OCI-LY7 (cell line): ENCODE data around the gene NRROS. TPM values are rescaled to one million over a fixed set of nuclear protein-coding genes. Genes with fewer than 3 reads are reported as not detected.

Experiments
- BruUV-seq: library from RNA; stranded (reverse); fragments of 400-500 nt; replicated peaks from 2 replicates; lab custom pipeline; 2021; lab: Mats Ljungman, UMichigan
- CTCF ChIA-PET: fragments of 300-600 bp; sonication (Branson Sonifier 250); formaldehyde crosslinking; loops from one replicate; lab custom pipeline; 2022; ENCODE audit warnings: antibody characterized with exemption; ENCODE audit not compliant: unreplicated experiment; lab: Charles Lee
- POLR2A ChIA-PET: fragments of 300-600 bp; sonication (Branson Sonifier 250); formaldehyde crosslinking; loops from one replicate; lab custom pipeline; 2022; ENCODE audit warnings: antibody characterized with exemption; lab: Charles Lee
- DNase-seq: peaks from one replicate; pipeline ENCODE4 v3.0.0-alpha.2; 2015; ENCODE audit warnings: low spot score
- H2AFZ ChIP-seq: fragments of 200-600 bp; sonication (generic), shearing (Covaris generic); 2 replicates; pipeline ENCODE4 v1.6.1; 2014; ENCODE audit warnings: mild to moderate bottlenecking, antibody characterized with exemption, low read length, moderate library complexity
- H3K27ac ChIP-seq: fragments of 200-600 bp; sonication (generic); 2 replicates; pipeline ENCODE4 v1.5.1; 2014; ENCODE audit warnings: mixed run types, low read depth, mild to moderate bottlenecking, moderate library complexity, low read length, inconsistent platforms; ENCODE audit not compliant: poor library complexity, severe bottlenecking
- H3K36me3 ChIP-seq: fragments of 200-600 bp; sonication (generic); 2 replicates; pipeline ENCODE4 v1.6.1; 2014; ENCODE audit warnings: mild to moderate bottlenecking, antibody characterized with exemption, low read length, moderate library complexity, mixed read lengths; ENCODE audit not compliant: insufficient read depth
- H3K4me1 ChIP-seq: fragments of 200-600 bp; sonication (generic); 2 replicates; pipeline ENCODE4 v1.5.1; 2014; ENCODE audit warnings: mild to moderate bottlenecking, low read length; ENCODE audit not compliant: insufficient read depth, poor library complexity, severe bottlenecking
- H3K4me2 ChIP-seq: fragments of 200-600 bp; sonication (generic); 2 replicates; pipeline ENCODE4 v1.6.1; 2014; ENCODE audit warnings: mild to moderate bottlenecking, low read length
- H3K4me3 ChIP-seq: fragments of 200-600 bp; sonication (generic); 2 replicates; pipeline ENCODE4 v1.5.1; 2014; ENCODE audit warnings: mild to moderate bottlenecking, low read depth, low read length; ENCODE audit not compliant: poor library complexity, severe bottlenecking
- H3K79me2 ChIP-seq: fragments of 200-600 bp; sonication (generic); 2 replicates; pipeline ENCODE4 v1.6.1; 2016; ENCODE audit warnings: low read depth, mild to moderate bottlenecking, low read length, moderate library complexity, mixed read lengths; ENCODE audit not compliant: insufficient read depth
- H3K9me2 ChIP-seq: fragments of 200-600 bp; sonication (generic); 2 replicates; pipeline ENCODE4 v1.6.1; 2016; ENCODE audit warnings: mild to moderate bottlenecking, low read length, mixed read lengths; ENCODE audit not compliant: insufficient read depth
- H3K9me3 ChIP-seq: fragments of 200-600 bp; sonication (generic); 2 replicates; pipeline ENCODE4 v1.6.1; 2014; ENCODE audit warnings: mild to moderate bottlenecking, mixed run types, low read length, mixed read lengths
- H4K20me1 ChIP-seq: fragments of 200-600 bp; sonication (generic); 2 replicates; pipeline ENCODE4 v1.6.1; 2014; ENCODE audit warnings: mild to moderate bottlenecking, antibody characterized with exemption, low read length, moderate library complexity, mixed read lengths; ENCODE audit not compliant: insufficient read depth
- EZH2phosphoT487 ChIP-seq: fragments of 200-600 bp; sonication (generic); IDR thresholded peaks from 2 replicates; pipeline ENCODE4 v1.6.1; 2018; ENCODE audit warnings: low read depth, borderline replicate concordance, mild to moderate bottlenecking, mixed run types, antibody characterized with exemption, low read length, moderate library complexity, mixed read lengths
- intact Hi-C: fragments of 100-400 bp; cut with micrococcal nuclease; formaldehyde crosslinking; loops from one replicate; pipeline ENCODE4 v1.10.0; 2022; ENCODE audit not compliant: unreplicated experiment
- total RNA-seq, 2 experiments: library from RNA; depleted of rRNA in 1 of 2; stranded (reverse); fragments of >200 nt in 1 of 2; shearing (Covaris generic) in 1 of 2; gene quantifications; 2 replicates each; pipeline ENCODE4 v1.2.3, GENCODE V29; 2014 to 2022
- TF ChIP-seq, protein P1 (sequence below): fragments of 200-600 bp; sonication (generic); conservative IDR thresholded peaks from 2 replicates; pipeline ENCODE4 v1.5.1; 2014; ENCODE audit warnings: mild to moderate bottlenecking, antibody characterized with exemption, low read length, moderate library complexity, mixed read lengths

The NRROS gene
- total RNA-seq, 2 experiments from 2014 or later, result 1.1 to 3.8 TPM

- TF ChIP-seq, protein P1, sequence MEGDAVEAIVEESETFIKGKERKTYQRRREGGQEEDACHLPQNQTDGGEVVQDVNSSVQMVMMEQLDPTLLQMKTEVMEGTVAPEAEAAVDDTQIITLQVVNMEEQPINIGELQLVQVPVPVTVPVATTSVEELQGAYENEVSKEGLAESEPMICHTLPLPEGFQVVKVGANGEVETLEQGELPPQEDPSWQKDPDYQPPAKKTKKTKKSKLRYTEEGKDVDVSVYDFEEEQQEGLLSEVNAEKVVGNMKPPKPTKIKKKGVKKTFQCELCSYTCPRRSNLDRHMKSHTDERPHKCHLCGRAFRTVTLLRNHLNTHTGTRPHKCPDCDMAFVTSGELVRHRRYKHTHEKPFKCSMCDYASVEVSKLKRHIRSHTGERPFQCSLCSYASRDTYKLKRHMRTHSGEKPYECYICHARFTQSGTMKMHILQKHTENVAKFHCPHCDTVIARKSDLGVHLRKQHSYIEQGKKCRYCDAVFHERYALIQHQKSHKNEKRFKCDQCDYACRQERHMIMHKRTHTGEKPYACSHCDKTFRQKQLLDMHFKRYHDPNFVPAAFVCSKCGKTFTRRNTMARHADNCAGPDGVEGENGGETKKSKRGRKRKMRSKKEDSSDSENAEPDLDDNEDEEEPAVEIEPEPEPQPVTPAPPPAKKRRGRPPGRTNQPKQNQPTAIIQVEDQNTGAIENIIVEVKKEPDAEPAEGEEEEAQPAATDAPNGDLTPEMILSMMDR, result no peak
- TF ChIP-seq EZH2phosphoT487, result no peak
- BruUV-seq, result no TSS peak
- CTCF ChIA-PET, result no interaction called here
- H3K4me1 ChIP-seq, result no peaks in the 10 kb centered on the region
- H3K9me3 ChIP-seq, result no peaks in the 10 kb centered on the region
- POLR2A ChIA-PET, result interaction anchor here (1.0 kb wide), 1 partner anchor 13 kb away, joined by 6 read pairs; no protein-coding TSS in a partner anchor
- H3K79me2 ChIP-seq, result no peaks in the 10 kb centered on the region
- H3K9me2 ChIP-seq, result no peaks in the 10 kb centered on the region
- H3K4me3 ChIP-seq, result no peak overlapping the region
- H3K36me3 ChIP-seq, result no peaks in the 10 kb centered on the region
- no peak overlapping the region for H3K4me2 ChIP-seq
- H2AFZ ChIP-seq, result no peak overlapping the region
- intact Hi-C loops, result no loop called here
- no peak overlapping the region for H3K27ac ChIP-seq
- no peaks in the 10 kb centered on the region; the same call in 1 of the 2 replicates for H4K20me1 ChIP-seq
- no peak for DNase-seq
These were observed 15.2 kb downstream of the NRROS start for GRCh38 chr3:196654735-196655090.

DNA sequence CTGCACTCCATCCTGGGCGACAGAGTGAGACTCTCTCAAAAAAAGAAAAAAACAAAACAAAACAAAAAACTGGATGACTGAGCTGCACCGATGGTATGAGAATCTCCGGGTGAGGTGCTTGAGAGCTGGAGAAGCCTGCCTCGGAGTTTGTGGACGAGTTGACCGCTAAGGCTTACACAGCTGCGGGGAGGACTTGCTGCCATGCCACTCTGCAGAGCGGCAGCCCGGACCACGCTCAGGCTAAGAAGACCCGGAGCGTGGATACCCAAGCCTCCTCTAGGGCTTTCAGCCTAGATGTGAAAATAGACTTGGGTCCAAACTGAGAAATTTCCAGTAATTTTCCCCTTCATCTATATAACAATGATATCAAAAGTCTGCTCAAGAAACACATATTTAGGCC, 16.0 kb downstream of the NRROS start:
- Histone ChIP-seq H3K4me3 (no peak overlapping the region), H3K27ac (no peak overlapping the region), H3K9me3 (no peaks in the 10 kb centered on the region), H2AFZ (no peak overlapping the region), H3K79me2 (no peaks in the 10 kb centered on the region), H3K9me2 (no peaks in the 10 kb centered on the region), H4K20me1 (no peaks in the 10 kb centered on the region; the same call in 1 of the 2 replicates), H3K4me2 (no peak overlapping the region), H3K4me1 (no peaks in the 10 kb centered on the region), H3K36me3 (no peaks in the 10 kb centered on the region)
- POLR2A ChIA-PET, result interaction anchor here (0.7 kb wide), 1 partner anchor 1092 kb away, joined by 4 read pairs; no protein-coding TSS in a partner anchor
- CTCF ChIA-PET, result no interaction called here
- DNase-seq, result no peak
- BruUV-seq, result no TSS peak
- TF ChIP-seq, protein P1, result no peak
- intact Hi-C loops, result no loop called here

GRCh38 chr3:196656213-196656612, 16.7 kb downstream of the NRROS start:
- POLR2A ChIA-PET, result interaction anchor here (0.7 kb wide), 1 partner anchor 9 kb away, joined by 3 read pairs; no protein-coding TSS in a partner anchor
- Histone ChIP-seq H4K20me1 (no peaks in the 10 kb centered on the region; the same call in 1 of the 2 replicates), H3K9me3 (no peaks in the 10 kb centered on the region), H3K4me1 (no peaks in the 10 kb centered on the region), H3K4me3 (no peak overlapping the region), H3K79me2 (no peaks in the 10 kb centered on the region), H3K9me2 (no peaks in the 10 kb centered on the region), H3K27ac (no peak overlapping the region), H2AFZ (no peak overlapping the region), H3K36me3 (no peaks in the 10 kb centered on the region), H3K4me2 (no peak overlapping the region)
- no peak for DNase-seq
- TF ChIP-seq EZH2phosphoT487, result no peak
- TF ChIP-seq, protein P1, result no peak
- intact Hi-C loops, result no loop called here
- BruUV-seq, result no TSS peak
- CTCF ChIA-PET, result no interaction called here
